ENCODE results near the gene DLGAP1.
A peak's percentile ranks its signal among the peaks of the same experiment; 100 is the strongest.

DLGAP1 gene

DNA sequence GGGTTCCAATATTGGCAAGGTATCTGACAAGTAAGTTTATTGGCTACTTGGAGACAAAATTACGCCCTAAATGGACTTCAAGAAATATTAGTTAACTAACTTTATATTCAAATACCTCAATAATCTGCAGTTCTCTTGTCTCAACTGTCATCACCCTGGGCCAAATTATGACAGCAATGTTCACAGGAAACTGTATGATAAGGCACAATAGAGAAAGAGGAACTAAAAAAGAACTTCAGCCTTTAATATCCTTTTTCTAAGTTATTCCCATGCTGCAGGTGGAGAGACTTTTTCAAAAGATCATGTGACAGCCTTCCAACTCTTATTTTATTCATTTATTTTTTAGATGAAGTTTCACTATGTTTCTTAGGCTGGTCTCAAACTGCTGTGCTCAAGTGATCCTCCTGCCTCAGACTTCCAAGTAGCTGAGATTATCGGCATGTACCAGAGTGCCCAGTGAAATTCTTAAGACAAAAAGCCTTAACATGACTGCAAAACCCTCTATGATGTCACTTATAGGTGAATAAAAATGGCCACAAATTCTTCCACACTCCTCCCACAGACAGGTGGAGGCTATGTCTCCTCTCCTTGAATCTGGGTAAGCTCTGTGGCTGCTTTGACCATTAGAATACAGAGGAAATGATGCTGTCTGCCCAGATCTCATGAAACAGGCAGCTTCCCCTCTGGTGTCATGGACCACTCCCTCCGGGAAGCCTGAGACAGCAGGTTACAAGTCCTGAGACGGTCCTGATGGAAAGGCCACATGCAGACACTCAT lies 794.2 kb downstream of the DLGAP1 start:
- Histone ChIP-seq H3K36me3 (no peaks in the 10 kb centered on the region), H3K27me3 (no peaks in the 10 kb centered on the region), H3K4me3 (ENCODE audit: low read depth in 1 of 2, low read length in 1 of 2) (peak overlapping the region; percentile 12 to 31), H3K9me3 (no peaks in the 10 kb centered on the region), H3K4me1 (ENCODE audit: control insufficient read depth in 1 of 2, insufficient read depth in 1 of 2, low read depth in 1 of 2, low read length in 1 of 2) (peaks cover 46% of the 10 kb centered on the region in 2 experiments), H3K27ac (peak overlapping the region; percentile 91)
- no peak for TF ChIP-seq CTCF (IDR thresholded peaks at IDR 0.05)

- Histone ChIP-seq H3K4me3 (ENCODE audit: low read depth in 1 of 2, low read length in 1 of 2) (no peak overlapping the region), H3K27ac (peak overlapping the region; percentile 91), H3K4me1 (ENCODE audit: control insufficient read depth in 1 of 2, insufficient read depth in 1 of 2, low read depth in 1 of 2, low read length in 1 of 2) (peaks cover 30 to 31% of the 10 kb centered on the region in 2 experiments), H3K27me3 (no peaks in the 10 kb centered on the region), H3K9me3 (no peaks in the 10 kb centered on the region), H3K36me3 (no peaks in the 10 kb centered on the region)
- no peak for TF ChIP-seq CTCF (IDR thresholded peaks at IDR 0.05)
Measured at GRCh38 chr18:3658529-3658928, 796.6 kb downstream of the DLGAP1 start.

DNA sequence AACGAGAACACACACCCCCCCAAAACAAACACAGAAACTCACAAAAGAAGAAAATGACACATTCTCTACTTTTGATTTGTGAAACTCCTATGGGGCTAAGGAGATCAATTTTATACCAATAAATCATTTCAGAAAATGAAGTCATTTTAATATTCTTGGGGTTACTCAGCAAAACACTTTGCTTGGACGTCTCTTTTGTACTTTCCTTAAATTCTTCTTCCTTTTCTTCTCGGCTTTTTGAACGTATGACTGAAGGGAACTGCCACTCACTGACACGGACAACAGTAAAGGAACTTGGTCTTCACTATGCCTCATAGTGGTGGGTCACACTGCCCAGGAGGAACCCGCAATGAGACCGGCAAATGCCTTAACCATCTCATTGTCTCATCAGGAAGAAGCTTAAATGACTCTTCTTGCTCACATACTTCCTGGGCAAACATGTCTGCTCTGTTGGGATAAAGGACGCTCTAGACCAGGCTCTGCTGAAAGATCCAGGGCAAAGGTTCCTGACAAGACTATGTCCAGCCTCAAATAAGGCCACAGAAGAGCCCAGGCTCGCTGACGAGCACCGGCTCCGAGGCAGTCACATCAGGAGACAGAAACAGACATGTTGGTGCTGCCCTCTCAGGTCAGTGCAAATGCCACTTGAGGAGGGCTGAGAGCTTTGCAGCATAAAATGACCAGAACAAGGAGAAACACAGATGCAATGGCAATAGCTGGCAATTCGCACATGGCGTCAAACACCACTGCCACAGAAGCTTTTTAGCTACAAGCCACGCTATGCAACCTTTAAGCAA lies 799.7 kb downstream of the DLGAP1 start:
- no peaks in the 10 kb centered on the region for H3K36me3 ChIP-seq
- no peak overlapping the region for H3K4me3 ChIP-seq (ENCODE audit: low read depth in 1 of 2, low read length in 1 of 2)
- no peaks in the 10 kb centered on the region for H3K9me3 ChIP-seq
- no peak overlapping the region for H3K27ac ChIP-seq
- TF ChIP-seq CTCF (IDR thresholded peaks at IDR 0.05): no peak
- peaks cover 14 to 22% of the 10 kb centered on the region in 2 experiments for H3K4me1 ChIP-seq (ENCODE audit: control insufficient read depth in 1 of 2, insufficient read depth in 1 of 2, low read depth in 1 of 2, low read length in 1 of 2)
- H3K27me3 ChIP-seq: no peaks in the 10 kb centered on the region

GRCh38 chr18:3654442-3655253 lies 800.5 kb downstream of the DLGAP1 start:
- no peaks in the 10 kb centered on the region for H3K9me3 ChIP-seq
- H3K27me3 ChIP-seq: no peaks in the 10 kb centered on the region
- H3K36me3 ChIP-seq: no peaks in the 10 kb centered on the region
- no peak overlapping the region for H3K4me3 ChIP-seq (ENCODE audit: low read depth in 1 of 2, low read length in 1 of 2)
- no peak overlapping the region for H3K27ac ChIP-seq
- no peak for TF ChIP-seq CTCF (IDR thresholded peaks at IDR 0.05)
- peaks cover 6 to 14% of the 10 kb centered on the region in 2 experiments for H3K4me1 ChIP-seq (ENCODE audit: control insufficient read depth in 1 of 2, insufficient read depth in 1 of 2, low read depth in 1 of 2, low read length in 1 of 2)

DNA sequence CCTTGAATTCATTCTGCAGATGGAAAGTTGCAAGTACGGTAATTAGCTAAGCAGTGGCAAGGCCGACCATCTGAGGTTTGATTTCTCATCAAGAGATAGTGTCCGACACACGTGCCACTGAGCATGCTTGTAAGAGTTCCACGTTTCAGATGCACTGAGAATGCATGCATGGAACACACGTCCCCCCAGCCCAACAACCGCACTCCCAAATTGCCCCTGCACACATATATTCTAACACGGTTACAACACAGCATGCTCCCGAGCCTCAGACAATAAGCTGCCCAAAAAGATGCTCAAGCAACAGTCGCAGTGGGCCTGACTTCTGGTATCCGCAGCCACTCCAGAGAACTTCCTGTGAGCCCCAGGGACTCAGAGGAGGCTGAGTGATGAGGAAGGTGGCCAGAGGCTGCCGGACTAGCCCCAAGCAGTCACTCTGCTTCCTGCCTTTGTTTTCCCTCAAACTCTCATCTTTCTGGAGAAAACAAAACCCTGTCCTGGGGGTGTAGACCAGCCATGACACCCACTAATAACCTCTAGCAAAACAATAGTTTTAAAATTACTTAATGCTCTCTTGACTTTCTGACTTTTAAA lies 801.2 kb downstream of the DLGAP1 start:
- no peak overlapping the region for H3K27ac ChIP-seq

More for the DNA sequence above, 801.2 kb downstream of the DLGAP1 start:
- Histone ChIP-seq H3K36me3 (no peaks in the 10 kb centered on the region), H3K4me1 (ENCODE audit: control insufficient read depth in 1 of 2, insufficient read depth in 1 of 2, low read depth in 1 of 2, low read length in 1 of 2) (peaks cover 0 to 8% of the 10 kb centered on the region in 2 experiments), H3K9me3 (no peaks in the 10 kb centered on the region), H3K4me3 (ENCODE audit: low read depth in 1 of 2, low read length in 1 of 2) (no peak overlapping the region), H3K27me3 (no peaks in the 10 kb centered on the region)
- no peak for TF ChIP-seq CTCF (IDR thresholded peaks at IDR 0.05)

All from neutrophil (primary cell).